ENCODE results near the gene MPDU1. TPM values are rescaled to one million over a fixed set of nuclear protein-coding genes. Genes with fewer than 3 reads are reported as not detected.

Gene MPDU1
- total RNA-seq, 2 experiments from 2014 or later = 21.3 to 34.5 TPM

GRCh38 chr17:7626956-7627249 lies 43.3 kb downstream of the MPDU1 start:
- Histone ChIP-seq H3K27ac (ENCODE audit: low read depth, low read length, poor library complexity, severe bottlenecking) (no peak overlapping the region), H2AFZ (ENCODE audit: low read length) (peak overlapping the region; percentile 73; the same call in 1 of the 2 replicates)
- no TSS peak for BruUV-seq (replicated peaks)

GRCh38 chr17:7627250-7628121 lies 43.8 kb downstream of the MPDU1 start, which contains the start of gene SAT2:
Gene SAT2 (minus strand): TSS chr17:7627821. CDS start chr17:7627635, 186 bp downstream.
- CTCF ChIA-PET (ENCODE audit: unreplicated experiment) = no interaction called here
- peak within 1 kb of the TSS; percentile 73 for H2AFZ ChIP-seq (ENCODE audit: low read length)
- intact Hi-C loops (cut with micrococcal nuclease; ENCODE audit: unreplicated experiment) = loop anchor here (2.0 kb wide), 1 partner anchor 59 kb away; the partner anchor contains the start of gene TP53

More at GRCh38 chr17:7626956-7627249, 43.3 kb downstream of the MPDU1 start:
- ChIA-PET POLR2A (interaction anchor here (0.6 to 1.7 kb wide), 3 partner anchors 12 to 58 kb away, joined by 3 to 5 read pairs (median 4); partner anchors contain the start of gene FXR2), CTCF (ENCODE audit: unreplicated experiment) (no interaction called here)
- Histone ChIP-seq H3K9me2 (ENCODE audit: insufficient read depth, low read length) (no peaks in the 10 kb centered on the region), H3K4me2 (ENCODE audit: low read length) (peak overlapping the region; percentile 74), H3K4me1 (ENCODE audit: insufficient read depth, low read length, poor library complexity, severe bottlenecking) (peaks cover 4% of the 10 kb centered on the region), H3K9me3 (ENCODE audit: low read length) (no peaks in the 10 kb centered on the region), H3K36me3 (ENCODE audit: insufficient read depth, low read length) (no peaks in the 10 kb centered on the region), H3K4me3 (ENCODE audit: low read depth, low read length, poor library complexity, severe bottlenecking) (peak overlapping the region; percentile 75), H4K20me1 (ENCODE audit: insufficient read depth, low read length) (no peaks in the 10 kb centered on the region), H3K79me2 (ENCODE audit: insufficient read depth, low read depth, low read length) (no peaks in the 10 kb centered on the region)
- DNase-seq (ENCODE audit: low spot score) = no peak
- intact Hi-C loops (cut with micrococcal nuclease; ENCODE audit: unreplicated experiment) = loop anchor here (2.0 kb wide), 1 partner anchor 60 kb away; the partner anchor contains the start of gene TP53
- TF ChIP-seq EZH2phosphoT487 (IDR thresholded peaks at IDR 0.05; ENCODE audit: borderline replicate concordance, low read depth, low read length) = no peak
- TF ChIP-seq CTCF (conservative IDR thresholded peaks at IDR 0.05; ENCODE audit: low read length) = no peak

More at GRCh38 chr17:7627250-7628121, 43.8 kb downstream of the MPDU1 start, which contains the start of gene SAT2:
- Histone ChIP-seq H3K9me3 (ENCODE audit: low read length) (no peaks in the 10 kb centered on the region), H4K20me1 (ENCODE audit: insufficient read depth, low read length) (no peaks in the 10 kb centered on the region), H3K4me2 (ENCODE audit: low read length) (peak within 1 kb of the TSS; percentile 74), H3K36me3 (ENCODE audit: insufficient read depth, low read length) (no peaks in the 10 kb centered on the region), H3K4me3 (ENCODE audit: low read depth, low read length, poor library complexity, severe bottlenecking) (peak within 1 kb of the TSS; percentile 75), H3K27ac (ENCODE audit: low read depth, low read length, poor library complexity, severe bottlenecking) (no peak within 1 kb of the TSS), H3K4me1 (ENCODE audit: insufficient read depth, low read length, poor library complexity, severe bottlenecking) (peaks cover 4% of the 10 kb centered on the region), H3K9me2 (ENCODE audit: insufficient read depth, low read length) (no peaks in the 10 kb centered on the region), H3K79me2 (ENCODE audit: insufficient read depth, low read depth, low read length) (no peaks in the 10 kb centered on the region)
- TF ChIP-seq CTCF (conservative IDR thresholded peaks at IDR 0.05; ENCODE audit: low read length) (no peak), EZH2phosphoT487 (IDR thresholded peaks at IDR 0.05; ENCODE audit: borderline replicate concordance, low read depth, low read length) (no peak)
- peak; percentile 82 for DNase-seq (ENCODE audit: low spot score)
- no TSS peak for BruUV-seq (replicated peaks)
- POLR2A ChIA-PET = interaction anchor here (0.5 to 1.7 kb wide), 6 partner anchors 13 to 252 kb away, joined by 3 to 6 read pairs (median 4); partner anchors contain the start of genes FXR2 and TP53
